Trophoblast cell (in vitro differentiated cells and primary cell): ENCODE data around the gene CHKA.

Experiments
- DNase-seq, 2 donors: peaks; one replicate each; pipeline ENCODE4 v3.0.0-alpha.2; 2016
- H2AFZ ChIP-seq: 2 replicates; pipeline ENCODE4 v1.6.1; 2013; ENCODE audit warnings: low read length, moderate library complexity, mild to moderate bottlenecking; ENCODE audit not compliant: insufficient read depth, poor library complexity
- H2AK5ac ChIP-seq: 2 replicates; pipeline ENCODE4 v1.6.1; 2013; ENCODE audit warnings: mild to moderate bottlenecking, low read length
- H2BK120ac ChIP-seq: 2 replicates; pipeline ENCODE4 v1.6.1; 2013; ENCODE audit warnings: low read length, mild to moderate bottlenecking, moderate library complexity; ENCODE audit not compliant: insufficient read depth, poor library complexity
- H2BK12ac ChIP-seq: 2 replicates; pipeline ENCODE4 v1.6.1; 2013; ENCODE audit warnings: mild to moderate bottlenecking, low read length, moderate library complexity
- H2BK5ac ChIP-seq: 2 replicates; pipeline ENCODE4 v1.6.1; 2013; ENCODE audit warnings: low read length, low read depth, moderate library complexity, mild to moderate bottlenecking; ENCODE audit not compliant: poor library complexity
- H3K14ac ChIP-seq: 2 replicates; pipeline ENCODE4 v1.6.1; 2013; ENCODE audit warnings: mild to moderate bottlenecking, low read length
- H3K18ac ChIP-seq: 2 replicates; pipeline ENCODE4 v1.6.1; 2013; ENCODE audit warnings: mild to moderate bottlenecking, low read length
- H3K23ac ChIP-seq: 2 replicates; pipeline ENCODE4 v1.6.1; 2013; ENCODE audit warnings: low read length
- H3K27ac ChIP-seq: 2 replicates; pipeline ENCODE4 v1.5.1; 2013; ENCODE audit warnings: low read depth, mild to moderate bottlenecking, inconsistent platforms, low read length, moderate library complexity
- H3K27me3 ChIP-seq: 2 replicates; pipeline ENCODE4 v1.6.1; 2013; ENCODE audit warnings: inconsistent platforms, mild to moderate bottlenecking, low read length, moderate library complexity; ENCODE audit not compliant: insufficient read depth
- H3K36me3 ChIP-seq, 2 experiments: 1 replicate in 1 of 2; 2 replicates in 1 of 2; pipeline ENCODE4 v1.6.1; 2013; ENCODE audit warnings: low read length in 2 of 2, mild to moderate bottlenecking in 2 of 2, moderate library complexity in 1 of 2; ENCODE audit not compliant: insufficient read depth in 2 of 2, control insufficient read depth in 1 of 2
- H3K4ac ChIP-seq: 2 replicates; pipeline ENCODE4 v1.6.1; 2013; ENCODE audit warnings: low read depth, mild to moderate bottlenecking, low read length, moderate library complexity
- H3K4me1 ChIP-seq, 2 experiments: 1 replicate in 1 of 2; 2 replicates in 1 of 2; pipeline ENCODE4 v1.6.1; 2013; ENCODE audit warnings: low read length in 2 of 2, mild to moderate bottlenecking in 2 of 2, moderate library complexity in 1 of 2; ENCODE audit not compliant: insufficient read depth in 2 of 2, control insufficient read depth in 1 of 2
- H3K4me2 ChIP-seq: 2 replicates; pipeline ENCODE4 v1.6.1; 2013; ENCODE audit warnings: inconsistent platforms, mild to moderate bottlenecking, low read length, moderate library complexity
- H3K4me3 ChIP-seq: 2 replicates; pipeline ENCODE4 v1.5.1; 2013; ENCODE audit warnings: mild to moderate bottlenecking, low read depth, low read length, inconsistent platforms
- H3K79me1 ChIP-seq: one replicate; pipeline ENCODE4 v1.6.1; 2013; ENCODE audit warnings: low read length
- H3K79me2 ChIP-seq: 2 replicates; pipeline ENCODE4 v1.6.1; 2013; ENCODE audit warnings: low read length, mild to moderate bottlenecking; ENCODE audit not compliant: control insufficient read depth, insufficient read depth, poor library complexity
- H3K9ac ChIP-seq: 2 replicates; pipeline ENCODE4 v1.6.1; 2013; ENCODE audit warnings: mild to moderate bottlenecking, low read length
- H3K9me3 ChIP-seq: 2 replicates; pipeline ENCODE4 v1.6.1; 2013; ENCODE audit warnings: low read depth, mild to moderate bottlenecking, control low read depth, inconsistent platforms, low read length; ENCODE audit not compliant: insufficient read depth
- H4K12ac ChIP-seq: 2 replicates; pipeline ENCODE4 v1.6.1; 2013; ENCODE audit warnings: low read depth, mild to moderate bottlenecking, low read length, moderate library complexity
- H4K8ac ChIP-seq: 2 replicates; pipeline ENCODE4 v1.6.1; 2013; ENCODE audit warnings: low read depth, mild to moderate bottlenecking, low read length, moderate library complexity
- H4K91ac ChIP-seq: one replicate; pipeline ENCODE4 v1.6.1; 2013; ENCODE audit warnings: low read depth, mild to moderate bottlenecking, low read length, moderate library complexity
- WGBS: extraction: QIAGEN DNeasy Blood & Tissue Kit; methylation state at CpG from one replicate; pipeline ENCODE4 v1.1.7; 2013; ENCODE audit warnings: missing lambda C conversion rate; ENCODE audit not compliant: insufficient read length, insufficient coverage; ENCODE audit errors: extremely low coverage; 5-methylcytosine and 5-hydroxymethylcytosine counted together

Gene CHKA

DNA sequence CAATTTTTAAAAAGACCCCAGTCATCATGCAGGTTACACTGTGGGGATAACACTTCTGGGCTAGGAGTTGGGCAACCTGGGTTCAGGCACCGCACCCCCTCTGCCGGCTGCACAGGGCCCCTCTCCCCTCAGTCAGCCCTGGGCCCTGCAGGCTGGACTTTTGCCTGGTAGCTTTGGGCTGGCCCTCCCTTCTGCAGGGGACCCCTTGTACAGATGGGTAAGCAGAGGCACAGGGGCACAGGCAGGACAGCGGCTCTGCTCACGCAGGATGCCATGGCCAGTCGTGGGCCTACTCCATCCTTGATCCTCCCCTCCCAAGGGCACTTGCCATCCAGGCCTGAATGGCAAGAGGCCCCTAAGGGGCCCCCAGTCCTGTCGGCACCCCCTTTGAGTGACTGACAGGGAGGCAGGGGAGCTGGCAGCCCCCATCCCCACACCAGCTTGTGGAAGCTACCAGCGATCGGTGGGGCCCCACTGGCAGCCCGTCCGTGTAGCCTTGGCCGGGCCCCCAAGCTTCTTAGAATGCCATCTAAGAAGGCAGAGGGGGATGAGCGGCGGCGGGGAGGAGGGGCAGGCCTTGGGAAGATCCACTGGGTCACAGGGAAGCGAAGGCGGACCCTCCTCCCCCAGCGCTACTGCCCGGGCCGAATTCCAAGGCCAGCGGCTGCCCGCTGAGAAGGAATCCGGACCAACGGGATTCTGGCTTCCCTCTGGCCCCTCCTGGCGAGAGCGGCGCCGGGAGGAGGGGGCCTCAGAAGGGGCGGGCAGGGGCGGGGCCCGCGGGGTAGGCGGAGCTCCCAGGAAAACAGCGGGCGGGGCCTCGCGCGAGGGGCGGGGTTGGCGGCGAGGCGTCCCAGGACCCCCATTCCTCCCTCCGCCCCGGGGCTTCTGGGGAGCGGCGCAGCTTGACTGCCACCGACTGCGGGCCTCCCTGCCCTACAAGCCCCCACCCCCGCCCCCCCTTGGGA is 6.8 kb upstream of the CHKA start:
- peak overlapping the region; percentile 93 for H2BK120ac ChIP-seq
- WGBS = no CpG with 5 or more reads among the region's 48 CpGs
- H3K27me3 ChIP-seq = no peaks in the 10 kb centered on the region
- no peaks in the 10 kb centered on the region for H3K36me3 ChIP-seq
- peak overlapping the region; percentile 83 for H3K4ac ChIP-seq
- H4K12ac ChIP-seq = peak overlapping the region; percentile 67
- H3K4me3 ChIP-seq = peak overlapping the region; percentile 46
- peak overlapping the region; percentile 93 for H2AK5ac ChIP-seq
- peak overlapping the region; percentile 99 for H4K91ac ChIP-seq
- H3K23ac ChIP-seq = no peak overlapping the region
- peaks cover 14 to 16% of the 10 kb centered on the region in 2 experiments for H3K4me1 ChIP-seq
- DNase-seq = peak; percentile 89 to 96
- H3K27ac ChIP-seq = peak overlapping the region; percentile 91
- peaks cover 5% of the 10 kb centered on the region for H3K79me2 ChIP-seq
- H2AFZ ChIP-seq = peak overlapping the region; percentile 66
- peak overlapping the region; percentile 47 for H3K9ac ChIP-seq
- H3K4me2 ChIP-seq = peak overlapping the region; percentile 60
- peak overlapping the region; percentile 79 for H3K18ac ChIP-seq
- peak overlapping the region; percentile 99 for H2BK5ac ChIP-seq
- H4K8ac ChIP-seq = peak overlapping the region; percentile 96
- peaks cover 13% of the 10 kb centered on the region for H3K79me1 ChIP-seq
- peaks cover 8% of the 10 kb centered on the region for H3K9me3 ChIP-seq
- peak overlapping the region; percentile 99 for H3K14ac ChIP-seq
- H2BK12ac ChIP-seq = peak overlapping the region; percentile 84

DNA sequence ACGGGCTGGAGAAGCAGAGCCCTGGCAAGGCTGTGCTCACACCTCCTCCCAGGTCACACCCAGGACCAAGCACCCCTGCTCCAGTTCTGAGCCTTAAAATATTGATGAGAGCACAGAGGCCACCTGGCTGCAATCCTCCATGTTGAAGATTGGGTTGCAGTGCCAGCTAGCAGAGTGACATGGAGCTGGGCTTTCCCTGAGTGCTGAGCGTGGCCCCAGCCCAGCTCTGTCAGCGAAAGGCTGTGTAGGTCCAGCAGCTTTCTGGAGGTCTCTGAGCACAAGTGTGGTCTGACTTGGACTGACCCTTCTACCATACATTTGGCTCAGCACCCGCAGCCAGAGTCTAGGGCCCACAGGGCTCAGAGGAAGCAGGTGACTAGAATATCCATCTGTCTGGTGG is 4.0 kb upstream of the CHKA start:
- H2AK5ac ChIP-seq = no peak overlapping the region
- no CpG with 5 or more reads among the region's 4 CpGs for WGBS
- no peak overlapping the region for H3K14ac ChIP-seq
- no peak overlapping the region for H3K27ac ChIP-seq
- H3K9me3 ChIP-seq = peaks cover 6% of the 10 kb centered on the region
- peaks cover 23 to 27% of the 10 kb centered on the region in 2 experiments for H3K4me1 ChIP-seq
- no peak overlapping the region for H3K23ac ChIP-seq
- H3K79me1 ChIP-seq = peaks cover 31% of the 10 kb centered on the region
- H3K18ac ChIP-seq = no peak overlapping the region
- no peaks in the 10 kb centered on the region for H3K27me3 ChIP-seq
- no peak overlapping the region for H2BK120ac ChIP-seq
- no peak overlapping the region for H3K4ac ChIP-seq
- no peak overlapping the region for H4K12ac ChIP-seq
- no peak overlapping the region for H4K8ac ChIP-seq
- no peak overlapping the region for H2AFZ ChIP-seq
- peaks cover 10% of the 10 kb centered on the region for H3K79me2 ChIP-seq
- peak overlapping the region; percentile 15 for H4K91ac ChIP-seq
- H3K4me3 ChIP-seq = no peak overlapping the region
- no peak overlapping the region for H3K4me2 ChIP-seq
- no peaks in the 10 kb centered on the region for H3K36me3 ChIP-seq
- no peak overlapping the region for H2BK12ac ChIP-seq
- no peak for DNase-seq
- H2BK5ac ChIP-seq = no peak overlapping the region
- H3K9ac ChIP-seq = no peak overlapping the region

GRCh38 chr11:68122936-68123539 is 1.9 kb upstream of the CHKA start:
- no peaks in the 10 kb centered on the region for H3K27me3 ChIP-seq
- peak in 1 of 2 donors; percentile 70 for DNase-seq
- no peak overlapping the region for H3K23ac ChIP-seq
- H4K12ac ChIP-seq = no peak overlapping the region
- H4K8ac ChIP-seq = no peak overlapping the region
- peak overlapping the region; percentile 83 for H2BK12ac ChIP-seq
- H4K91ac ChIP-seq = peak overlapping the region; percentile 59
- H2AK5ac ChIP-seq = peak overlapping the region; percentile 82
- peak overlapping the region; percentile 35 for H3K4ac ChIP-seq
- peaks cover 12% of the 10 kb centered on the region for H3K79me2 ChIP-seq
- peaks cover 24 to 30% of the 10 kb centered on the region in 2 experiments for H3K4me1 ChIP-seq
- H3K18ac ChIP-seq = peak overlapping the region; percentile 46
- peaks cover 33% of the 10 kb centered on the region for H3K79me1 ChIP-seq
- peak overlapping the region; percentile 52 for H2AFZ ChIP-seq
- H3K4me3 ChIP-seq = no peak overlapping the region
- peaks cover 3% of the 10 kb centered on the region for H3K9me3 ChIP-seq
- H2BK120ac ChIP-seq = peak overlapping the region; percentile 75
- no peak overlapping the region for H3K4me2 ChIP-seq
- H3K9ac ChIP-seq = no peak overlapping the region
- peak overlapping the region; percentile 67 for H2BK5ac ChIP-seq
- H3K14ac ChIP-seq = peak overlapping the region; percentile 80
- no CpG with 5 or more reads among the region's 9 CpGs for WGBS
- H3K27ac ChIP-seq = peak overlapping the region; percentile 79
- no peaks in the 10 kb centered on the region for H3K36me3 ChIP-seq

DNA sequence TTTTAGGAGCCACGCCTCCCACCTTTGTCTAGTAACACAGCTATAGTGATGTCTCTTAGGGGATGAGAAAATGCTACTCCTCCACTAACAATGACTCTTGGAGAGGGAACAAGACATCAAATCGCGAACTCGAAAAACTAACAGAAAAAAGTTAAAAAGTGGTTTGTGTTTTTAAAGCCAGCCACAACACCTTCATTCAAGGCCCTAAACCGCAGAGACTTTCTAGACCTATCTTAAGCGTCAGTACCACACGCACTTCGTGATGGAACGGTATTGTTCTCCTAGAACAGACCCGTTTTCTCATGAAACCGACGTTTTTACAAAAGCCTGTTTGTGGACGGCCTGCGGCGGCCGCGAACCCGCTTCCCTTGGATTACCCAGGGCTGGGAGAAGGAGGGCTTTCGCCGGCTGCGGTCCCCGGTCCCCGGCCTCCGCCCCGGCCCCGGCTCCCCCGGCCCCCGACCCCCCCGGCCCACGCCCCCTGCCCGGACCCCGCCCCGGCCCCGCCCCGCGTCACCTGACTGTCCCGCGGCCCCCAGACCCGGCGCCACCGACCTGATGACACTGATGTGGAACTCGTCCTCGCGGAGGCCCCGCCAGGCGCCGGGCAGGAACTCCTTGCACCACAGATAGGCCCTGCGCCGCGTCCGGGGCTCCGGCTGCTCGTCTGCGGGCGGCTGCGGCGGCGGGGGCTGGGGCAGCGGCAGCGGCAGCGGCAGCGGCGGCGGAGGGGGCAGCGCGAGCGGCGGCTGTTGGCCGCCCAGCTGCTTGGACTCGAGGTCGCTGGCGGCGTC is 718 bp downstream of the CHKA start:
- Histone ChIP-seq H3K79me1 (peaks cover 23% of the 10 kb centered on the region), H2AK5ac (peak overlapping the region; percentile 82), H2AFZ (peak overlapping the region; percentile 74), H2BK12ac (peak overlapping the region; percentile 30), H3K79me2 (peaks cover 11% of the 10 kb centered on the region), H4K8ac (peak overlapping the region; percentile 72), H3K18ac (peak overlapping the region; percentile 82), H2BK5ac (peak overlapping the region; percentile 67), H3K9ac (peak overlapping the region; percentile 95), H4K91ac (peak overlapping the region; percentile 87), H3K4me1 (peaks cover 19 to 20% of the 10 kb centered on the region in 2 experiments), H3K36me3 (peaks cover 3% of the 10 kb centered on the region in 2 experiments), H3K23ac (no peak overlapping the region), H3K9me3 (peaks cover 3% of the 10 kb centered on the region), H3K27ac (peak overlapping the region; percentile 97), H3K27me3 (no peaks in the 10 kb centered on the region), H3K4me2 (peak overlapping the region; percentile 91), H3K14ac (peak overlapping the region; percentile 94), H3K4ac (peak overlapping the region; percentile 98), H2BK120ac (peak overlapping the region; percentile 90), H3K4me3 (peak overlapping the region; percentile 87), H4K12ac (peak overlapping the region; percentile 80)
- WGBS = no CpG with 5 or more reads among the region's 73 CpGs
- peak; percentile 49 to 55 for DNase-seq
